Fibroblast of lung (primary cell): ENCODE results near the gene STXBP5. TPM values are rescaled to one million over a fixed set of nuclear protein-coding genes. Genes with fewer than 3 reads are reported as not detected.

Experiments
- DNase-seq, 2 donors: peaks; one replicate each; pipeline versions ENCODE4 v3.0.0 to v3.0.0-alpha.2; 2010; ENCODE audit warnings: low read depth in 2 of 2
- H2AFZ ChIP-seq: 2 replicates; pipeline ENCODE4 v1.5.1; 2012; ENCODE audit warnings: low read length, control low read depth, inconsistent platforms
- H3K27ac ChIP-seq: 2 replicates; pipeline ENCODE4 v1.5.1; 2011; ENCODE audit warnings: low read length, control low read depth; ENCODE audit not compliant: insufficient read depth
- H3K27me3 ChIP-seq: 2 replicates; pipeline ENCODE4 v1.5.1; 2011; ENCODE audit warnings: mild to moderate bottlenecking, low read length; ENCODE audit not compliant: control insufficient read depth, insufficient read depth
- H3K36me3 ChIP-seq: 2 replicates; pipeline ENCODE4 v1.5.1; 2011; ENCODE audit warnings: low read length; ENCODE audit not compliant: control insufficient read depth, insufficient read depth
- H3K4me1 ChIP-seq: 2 replicates; pipeline ENCODE4 v1.5.1; 2011; ENCODE audit warnings: low read length; ENCODE audit not compliant: control insufficient read depth, insufficient read depth; ENCODE audit errors: extremely low read depth
- H3K4me2 ChIP-seq: 2 replicates; pipeline ENCODE4 v1.5.1; 2011; ENCODE audit warnings: low read length, control low read depth; ENCODE audit not compliant: insufficient read depth; ENCODE audit errors: extremely low read depth
- H3K4me3 ChIP-seq, 4 experiments: fragments of 200-600 bp in 1 of 4; sonication (generic) in 1 of 4; replicated peaks in 1 of 4; 2 replicates each; pipeline ENCODE4 v1.5.1; 2011 to 2016; ENCODE audit warnings: low read length in 4 of 4, low read depth in 3 of 4, mild to moderate bottlenecking in 3 of 4, control low read depth in 2 of 4, inconsistent platforms in 1 of 4, mixed read lengths in 1 of 4; ENCODE audit not compliant: insufficient read depth in 1 of 4; ENCODE audit errors: control extremely low read depth in 1 of 4
- H3K79me2 ChIP-seq: 2 replicates; pipeline ENCODE4 v1.5.1; 2012; ENCODE audit warnings: mild to moderate bottlenecking, low read length, inconsistent platforms; ENCODE audit not compliant: control insufficient read depth, insufficient read depth
- H3K9ac ChIP-seq: 2 replicates; pipeline ENCODE4 v1.5.1; 2011; ENCODE audit warnings: mild to moderate bottlenecking, low read length, control low read depth; ENCODE audit not compliant: insufficient read depth
- H3K9me3 ChIP-seq: 2 replicates; pipeline ENCODE4 v1.5.1; 2012; ENCODE audit warnings: low read depth, low read length; ENCODE audit not compliant: control insufficient read depth, insufficient read depth
- H4K20me1 ChIP-seq: 2 replicates; pipeline ENCODE4 v1.5.1; 2011; ENCODE audit warnings: low read length; ENCODE audit not compliant: control insufficient read depth, insufficient read depth; ENCODE audit errors: extremely low read depth
- CTCF ChIP-seq, 2 donors: IDR thresholded peaks in 1 of 2; conservative IDR thresholded peaks in 1 of 2; 1 replicate in 1 of 2; 2 replicates in 1 of 2; pipeline ENCODE4 v1.5.1; 2011 to 2012; ENCODE audit warnings: low read length in 2 of 2, control low read depth in 1 of 2, inconsistent platforms in 1 of 2, low read depth in 1 of 2, mild to moderate bottlenecking in 1 of 2
- EZH2 ChIP-seq: IDR thresholded peaks from 2 replicates; pipeline ENCODE4 v1.5.1; 2012; ENCODE audit warnings: low read length, control low read depth, mild to moderate bottlenecking; ENCODE audit errors: missing control alignments
- polyA plus RNA-seq, 2 donors: library from polyadenylated mRNA; depleted of rRNA in 1 of 2; stranded (reverse) in 1 of 2; unstranded in 1 of 2; fragments of >200 nt; gene quantifications; 2 replicates each; pipeline ENCODE4 v1.2.1, GENCODE V29; 2011 to 2012; ENCODE audit warnings: missing spikeins in 1 of 2
- total RNA-seq: library from RNA; depleted of rRNA; stranded (reverse); fragments of >200 nt; gene quantifications from 2 replicates; pipeline ENCODE4 v1.2.1, GENCODE V29; 2014

STXBP5 gene
- total and polyA plus RNA-seq, 2 donors (not counting 1 experiment from before 2014, with no cell fraction given), result 27.6 to 90.7 TPM

- Histone ChIP-seq H3K27ac (no peak overlapping the region), H3K36me3 (no peaks in the 10 kb centered on the region), H3K27me3 (no peaks in the 10 kb centered on the region), H3K9ac (no peak overlapping the region), H3K4me2 (no peak overlapping the region), H4K20me1 (no peaks in the 10 kb centered on the region), H3K4me3 (no peak overlapping the region), H3K9me3 (no peaks in the 10 kb centered on the region), H3K4me1 (no peaks in the 10 kb centered on the region), H3K79me2 (no peaks in the 10 kb centered on the region), H2AFZ (no peak overlapping the region)
- TF ChIP-seq CTCF (conservative IDR thresholded peaks at IDR 0.05 in 1 of 2, IDR thresholded peaks at IDR 0.05 in 1 of 2; ENCODE audit: low read depth in 1 of 2, low read length in 2 of 2) (no peak), EZH2 (no peak)
- DNase-seq, result peak; percentile 53 to 86
Observed at GRCh38 chr6:147279427-147279826, 75.2 kb downstream of the STXBP5 start.

GRCh38 chr6:147281895-147282565 is 77.8 kb downstream of the STXBP5 start:
- H4K20me1 ChIP-seq, result peaks cover 3% of the 10 kb centered on the region
- H3K79me2 ChIP-seq, result no peaks in the 10 kb centered on the region
- no peak overlapping the region for H3K4me2 ChIP-seq
- H3K27ac ChIP-seq, result no peak overlapping the region
- no peaks in the 10 kb centered on the region for H3K9me3 ChIP-seq
- H3K9ac ChIP-seq, result no peak overlapping the region
- TF ChIP-seq EZH2, result no peak
- no peak for TF ChIP-seq CTCF (conservative IDR thresholded peaks at IDR 0.05 in 1 of 2, IDR thresholded peaks at IDR 0.05 in 1 of 2; ENCODE audit: low read depth in 1 of 2, low read length in 2 of 2)
- H3K36me3 ChIP-seq, result no peaks in the 10 kb centered on the region
- H3K4me1 ChIP-seq, result no peaks in the 10 kb centered on the region
- H3K27me3 ChIP-seq, result no peaks in the 10 kb centered on the region
- no peak overlapping the region for H2AFZ ChIP-seq
- no peak for DNase-seq
- H3K4me3 ChIP-seq, result no peak overlapping the region

DNA sequence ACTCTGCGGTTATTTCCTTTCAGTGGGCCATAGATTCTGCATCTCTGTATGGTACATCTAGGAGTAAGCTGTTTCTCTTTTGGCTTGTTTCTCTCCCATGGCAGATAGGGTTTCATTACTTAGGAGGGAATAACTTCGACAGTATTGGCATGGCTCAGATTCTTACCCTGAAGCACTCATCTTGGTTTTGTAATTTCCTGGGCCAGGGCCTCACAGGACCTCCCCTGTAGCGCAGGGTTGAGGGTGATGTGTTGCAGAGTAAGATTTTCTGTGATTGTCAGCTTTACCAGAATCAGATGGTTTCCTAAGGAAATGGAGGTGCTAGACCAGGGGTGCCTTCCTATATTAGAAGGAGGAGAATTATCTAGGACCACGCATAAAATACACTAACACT is 78.3 kb downstream of the STXBP5 start:
- Histone ChIP-seq H3K27ac (no peak overlapping the region), H3K27me3 (no peaks in the 10 kb centered on the region), H3K4me2 (no peak overlapping the region), H3K36me3 (no peaks in the 10 kb centered on the region), H3K9ac (no peak overlapping the region), H3K4me3 (no peak overlapping the region), H4K20me1 (peaks cover 3% of the 10 kb centered on the region), H3K79me2 (no peaks in the 10 kb centered on the region), H2AFZ (no peak overlapping the region), H3K9me3 (no peaks in the 10 kb centered on the region), H3K4me1 (no peaks in the 10 kb centered on the region)
- TF ChIP-seq EZH2, result no peak
- TF ChIP-seq CTCF (conservative IDR thresholded peaks at IDR 0.05 in 1 of 2, IDR thresholded peaks at IDR 0.05 in 1 of 2; ENCODE audit: low read depth in 1 of 2, low read length in 2 of 2), result no peak
- DNase-seq, result no peak
